IMR-90 (cell line): Measurements from ENCODE around the gene STUM. TPM values are rescaled to one million over a fixed set of nuclear protein-coding genes. Genes with fewer than 3 reads are reported as not detected.

Experiments
- ATAC-seq: fragments of 200-7000 bp; cut with Tn5 transposase; 2 replicates; pipeline ENCODE4 v1.9.1; 2020; ENCODE audit warnings: low read depth, mild to moderate bottlenecking, moderate library complexity
- BruUV-seq: library from RNA; stranded (reverse); fragments of 400-500 nt; replicated peaks from 2 replicates; lab custom pipeline; 2021; lab: Mats Ljungman, UMichigan
- CTCF ChIA-PET: fragments of 300-600 bp; formaldehyde crosslinking; extraction: SDS; loops from one replicate; lab custom pipeline; 2021; ENCODE audit warnings: antibody characterized with exemption; lab: Yijun Ruan, JAX
- POLR2A ChIA-PET: fragments of 300-600 bp; sonication (Branson Sonifier 250); formaldehyde crosslinking; loops from one replicate; lab custom pipeline; 2022; ENCODE audit warnings: antibody characterized with exemption; ENCODE audit not compliant: unreplicated experiment; lab: Charles Lee
- DNase-seq: peaks from one replicate; pipeline ENCODE4 v3.0.0; 2013
- H2AFZ ChIP-seq: replicated peaks from 2 replicates; pipeline ENCODE3; 2013; ENCODE audit warnings: low read length, mild to moderate bottlenecking; ENCODE audit not compliant: poor library complexity
- H2AK5ac ChIP-seq: 2 replicates; pipeline ENCODE4 v1.6.1; 2013; ENCODE audit warnings: low read depth, low read length, inconsistent platforms
- H2AK9ac ChIP-seq: replicated peaks from 2 replicates; pipeline ENCODE3; 2013; ENCODE audit warnings: mild to moderate bottlenecking, low read depth, low read length, moderate library complexity; ENCODE audit not compliant: poor library complexity
- H2BK120ac ChIP-seq: 2 replicates; pipeline ENCODE4 v1.6.1; 2013; ENCODE audit warnings: low read depth, low read length, inconsistent platforms
- H2BK15ac ChIP-seq: 3 replicates; pipeline ENCODE4 v1.6.1; 2013; ENCODE audit warnings: low read depth, low read length, inconsistent platforms
- H2BK20ac ChIP-seq: 2 replicates; pipeline ENCODE4 v1.6.1; 2013; ENCODE audit warnings: low read depth, mild to moderate bottlenecking, inconsistent platforms, low read length, moderate library complexity
- H2BK5ac ChIP-seq: 2 replicates; pipeline ENCODE4 v1.6.1; 2013; ENCODE audit warnings: mild to moderate bottlenecking, low read depth, low read length, inconsistent platforms; ENCODE audit not compliant: poor library complexity, severe bottlenecking
- H3K14ac ChIP-seq: replicated peaks from 2 replicates; pipeline ENCODE4 v1.6.1; 2013; ENCODE audit warnings: low read depth, low read length, inconsistent platforms
- H3K18ac ChIP-seq: 2 replicates; pipeline ENCODE4 v1.6.1; 2013; ENCODE audit warnings: low read depth, low read length, control low read depth
- H3K23ac ChIP-seq: 2 replicates; pipeline ENCODE4 v1.6.1; 2013; ENCODE audit warnings: low read depth, low read length, inconsistent platforms
- H3K27ac ChIP-seq: 2 replicates; pipeline ENCODE4 v1.5.1; 2013; ENCODE audit warnings: mild to moderate bottlenecking, control low read depth, low read length; ENCODE audit not compliant: insufficient read depth
- H3K27me3 ChIP-seq: 2 replicates; pipeline ENCODE4 v1.6.1; 2013; ENCODE audit warnings: low read length; ENCODE audit not compliant: control insufficient read depth, insufficient read depth
- H3K36me3 ChIP-seq: 2 replicates; pipeline ENCODE4 v1.6.1; 2013; ENCODE audit warnings: low read length, mixed read lengths; ENCODE audit not compliant: control insufficient read depth, insufficient read depth
- H3K4ac ChIP-seq: 2 replicates; pipeline ENCODE4 v1.6.1; 2013; ENCODE audit warnings: low read depth, low read length, inconsistent platforms
- H3K4me1 ChIP-seq: 2 replicates; pipeline ENCODE4 v1.6.1; 2013; ENCODE audit warnings: low read length, mixed read lengths; ENCODE audit not compliant: control insufficient read depth, insufficient read depth
- H3K4me2 ChIP-seq: 2 replicates; pipeline ENCODE4 v1.6.1; 2013; ENCODE audit warnings: low read depth, mild to moderate bottlenecking, control low read depth, low read length, moderate library complexity
- H3K4me3 ChIP-seq: 2 replicates; pipeline ENCODE4 v1.5.1; 2013; ENCODE audit warnings: low read depth, mild to moderate bottlenecking, control low read depth, low read length, moderate library complexity; ENCODE audit not compliant: insufficient read depth
- H3K56ac ChIP-seq: 2 replicates; pipeline ENCODE4 v1.6.1; 2013; ENCODE audit warnings: low read length, inconsistent platforms; ENCODE audit not compliant: insufficient read depth; ENCODE audit errors: extremely low read depth
- H3K79me1 ChIP-seq, 2 experiments: 2 replicates each; pipeline ENCODE4 v1.6.1; 2013; ENCODE audit warnings: low read length in 2 of 2, inconsistent platforms in 1 of 2, low read depth in 1 of 2
- H3K9ac ChIP-seq: 2 replicates; pipeline ENCODE4 v1.6.1; 2013; ENCODE audit warnings: low read depth, low read length, control low read depth
- H3K9me1 ChIP-seq: 2 replicates; pipeline ENCODE4 v1.6.1; 2013; ENCODE audit warnings: low read length, inconsistent platforms; ENCODE audit not compliant: insufficient read depth
- H3K9me3 ChIP-seq: 2 replicates; pipeline ENCODE4 v1.6.1; 2013; ENCODE audit warnings: low read length; ENCODE audit not compliant: control insufficient read depth, insufficient read depth
- H4K20me1 ChIP-seq: 2 replicates; pipeline ENCODE4 v1.6.1; 2013; ENCODE audit warnings: low read length, inconsistent platforms; ENCODE audit not compliant: insufficient read depth
- H4K5ac ChIP-seq: 2 replicates; pipeline ENCODE4 v1.6.1; 2013; ENCODE audit warnings: mild to moderate bottlenecking, low read depth, low read length, control low read depth
- H4K8ac ChIP-seq, 2 experiments: 2 replicates each; pipeline ENCODE4 v1.6.1; 2013; ENCODE audit warnings: low read depth in 2 of 2, low read length in 2 of 2, control low read depth in 1 of 2, inconsistent platforms in 1 of 2
- H4K91ac ChIP-seq: 2 replicates; pipeline ENCODE4 v1.6.1; 2013; ENCODE audit warnings: low read depth, low read length, inconsistent platforms; ENCODE audit not compliant: insufficient read depth
- BHLHE40 ChIP-seq: fragments of 150-350 bp; IDR thresholded peaks from 2 replicates; pipeline ENCODE4 v1.6.1; 2016; ENCODE audit warnings: mild to moderate bottlenecking, low read depth, low read length
- CEBPB ChIP-seq: IDR thresholded peaks from 2 replicates; pipeline ENCODE4 v1.6.1; 2012; ENCODE audit warnings: low read depth, low read length, improper control_type of control experiment
- CHD1 ChIP-seq: IDR thresholded peaks from 2 replicates; pipeline ENCODE4 v1.6.1; 2012; ENCODE audit warnings: low read depth, low read length, improper control_type of control experiment
- FOS ChIP-seq: fragments of 150-350 bp; IDR thresholded peaks from 2 replicates; pipeline ENCODE4 v1.6.1; 2016; ENCODE audit warnings: low read depth, low read length
- MAFK ChIP-seq: IDR thresholded peaks from 2 replicates; pipeline ENCODE4 v1.6.1; 2012; ENCODE audit warnings: low read depth, low read length, improper control_type of control experiment
- MAZ ChIP-seq: IDR thresholded peaks from 2 replicates; pipeline ENCODE4 v1.6.1; 2012; ENCODE audit warnings: low read depth, mild to moderate bottlenecking, low read length, improper control_type of control experiment, moderate library complexity, borderline replicate concordance
- MXI1 ChIP-seq: IDR thresholded peaks from 2 replicates; pipeline ENCODE4 v1.6.1; 2012; ENCODE audit warnings: low read depth, mild to moderate bottlenecking, low read length, moderate library complexity, borderline replicate concordance
- NFE2L2 ChIP-seq: fragments of 150-350 bp; IDR thresholded peaks from 2 replicates; pipeline ENCODE4 v1.6.1; 2016; ENCODE audit warnings: low read depth, mild to moderate bottlenecking, low read length
- POLR2A ChIP-seq: IDR thresholded peaks from 2 replicates; pipeline ENCODE4 v1.6.1; 2012; ENCODE audit warnings: mild to moderate bottlenecking, low read depth, low read length
- RAD21 ChIP-seq: IDR thresholded peaks from 2 replicates; pipeline ENCODE4 v1.6.1; 2012; ENCODE audit warnings: low read length, improper control_type of control experiment
- RCOR1 ChIP-seq: IDR thresholded peaks from 2 replicates; pipeline ENCODE4 v1.6.1; 2012; ENCODE audit warnings: mild to moderate bottlenecking, low read length, improper control_type of control experiment; ENCODE audit not compliant: insufficient replicate concordance
- RFX5 ChIP-seq: IDR thresholded peaks from 2 replicates; pipeline ENCODE4 v1.8.0; 2012; ENCODE audit warnings: low read depth, mild to moderate bottlenecking, low read length, moderate library complexity
- SMC3 ChIP-seq: fragments of 150-350 bp; IDR thresholded peaks from 2 replicates; pipeline ENCODE4 v1.6.1; 2016; ENCODE audit warnings: low read depth, mild to moderate bottlenecking, antibody characterized with exemption, low read length, moderate library complexity
- WGBS, 2 experiments: methylation state at CpG; one replicate each; pipeline versions ENCODE4 v1.1.5 to v1.1.7; 2013; ENCODE audit warnings: missing lambda C conversion rate in 2 of 2; ENCODE audit not compliant: insufficient read length in 1 of 2; ENCODE audit errors: extremely low coverage in 2 of 2; 5-methylcytosine and 5-hydroxymethylcytosine counted together
- dilution Hi-C: fragments of 300-500 bp; cut with HindIII; formaldehyde crosslinking; loops from one replicate; pipeline ENCODE4 v1.14.3; 2018; ENCODE audit warnings: low sequenced_read_pairs; ENCODE audit not compliant: unreplicated experiment
- in situ Hi-C: fragments of 300-500 bp; cut with MboI; formaldehyde crosslinking; loops from 3 replicates; pipeline ENCODE4 v1.14.3; 2019; ENCODE audit warnings: low sequenced_read_pairs, inconsistent platforms, mixed read lengths
- intact Hi-C: fragments of 100-400 bp; cut with micrococcal nuclease; formaldehyde crosslinking; loops from 2 replicates; pipeline ENCODE4 v1.10.0; 2022
- polyA plus RNA-seq, 3 experiments: library from polyadenylated mRNA; depleted of rRNA; stranded (reverse); fragments of >200 nt; gene quantifications; 2 replicates each; pipeline ENCODE4 v1.2.3, GENCODE V29; 2012; ENCODE audit warnings: low replicate concordance in 1 of 3
- total RNA-seq: library from RNA; depleted of rRNA; stranded (reverse); fragments of >200 nt; gene quantifications from 2 replicates; pipeline ENCODE4 v1.2.3, GENCODE V29; 2012
- TF ChIP-seq, protein P1 (sequence below): fragments of 150-350 bp; IDR thresholded peaks from 2 replicates; pipeline ENCODE4 v1.6.1; 2016; ENCODE audit warnings: low read depth, mild to moderate bottlenecking, low read length, moderate library complexity, borderline replicate concordance
- TF ChIP-seq, protein P2 (sequence below): conservative IDR thresholded peaks from 2 replicates; pipeline ENCODE4 v1.5.1; 2012; ENCODE audit warnings: mild to moderate bottlenecking, low read depth, low read length, improper control_type of control experiment
- TF ChIP-seq, protein P3 (sequence below): fragments of 150-350 bp; IDR thresholded peaks from 2 replicates; pipeline ENCODE4 v1.6.1; 2017; ENCODE audit warnings: mild to moderate bottlenecking, antibody characterized with exemption, low read length, low read depth

Gene STUM
- total and polyA plus RNA-seq, 2 of the 4 experiments (the other 2 are of a cell fraction) = not detected

DNA sequence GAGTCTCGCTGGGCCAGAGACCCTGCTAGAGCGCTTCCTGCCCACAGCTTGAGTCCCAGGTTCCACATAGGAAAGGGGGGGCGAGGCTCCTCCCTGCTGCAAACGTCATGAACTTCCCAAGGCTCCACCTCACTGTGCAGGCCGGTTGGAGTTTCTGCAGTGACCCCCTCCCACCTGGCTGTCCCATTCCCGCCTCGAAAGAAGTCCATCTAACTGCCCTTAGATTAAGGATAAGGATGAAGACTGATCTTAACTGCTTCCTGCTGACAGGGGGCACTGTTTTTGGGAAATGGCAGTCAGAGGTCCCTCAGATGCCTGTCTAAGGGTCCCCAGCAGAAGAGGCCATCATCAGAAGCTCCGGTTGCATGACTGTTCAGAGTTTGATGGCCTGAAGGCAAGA, 62.7 kb downstream of the STUM start:
- Histone ChIP-seq H2BK5ac (no peak overlapping the region), H3K14ac (no peak overlapping the region), H3K9me3 (no peaks in the 10 kb centered on the region), H2AK5ac (no peak overlapping the region), H3K4me3 (no peak overlapping the region), H3K4me2 (no peak overlapping the region), H2BK15ac (no peak overlapping the region), H2AK9ac (no peak overlapping the region), H3K23ac (no peak overlapping the region), H2BK20ac (no peak overlapping the region), H3K18ac (no peak overlapping the region), H4K5ac (no peak overlapping the region), H4K91ac (no peak overlapping the region), H4K8ac (no peak overlapping the region), H2AFZ (no peak overlapping the region), H3K79me1 (no peaks in the 10 kb centered on the region), H3K56ac (no peak overlapping the region), H3K36me3 (no peaks in the 10 kb centered on the region), H3K9ac (no peak overlapping the region), H4K20me1 (no peaks in the 10 kb centered on the region), H2BK120ac (no peak overlapping the region), H3K4me1 (peaks cover 2% of the 10 kb centered on the region; the same call in 1 of the 2 replicates), H3K27ac (no peak overlapping the region), H3K27me3 (peaks cover 20% of the 10 kb centered on the region), H3K9me1 (no peaks in the 10 kb centered on the region), H3K4ac (no peak overlapping the region)
- no TSS peak for BruUV-seq
- CTCF ChIA-PET = no interaction called here
- DNase-seq (no peak), ATAC-seq (no peak)
- in situ Hi-C loops (no loop called here), dilution Hi-C loops (no loop called here), intact Hi-C loops (no loop called here)
- POLR2A ChIA-PET = no interaction called here
- TF ChIP-seq, protein P1, sequence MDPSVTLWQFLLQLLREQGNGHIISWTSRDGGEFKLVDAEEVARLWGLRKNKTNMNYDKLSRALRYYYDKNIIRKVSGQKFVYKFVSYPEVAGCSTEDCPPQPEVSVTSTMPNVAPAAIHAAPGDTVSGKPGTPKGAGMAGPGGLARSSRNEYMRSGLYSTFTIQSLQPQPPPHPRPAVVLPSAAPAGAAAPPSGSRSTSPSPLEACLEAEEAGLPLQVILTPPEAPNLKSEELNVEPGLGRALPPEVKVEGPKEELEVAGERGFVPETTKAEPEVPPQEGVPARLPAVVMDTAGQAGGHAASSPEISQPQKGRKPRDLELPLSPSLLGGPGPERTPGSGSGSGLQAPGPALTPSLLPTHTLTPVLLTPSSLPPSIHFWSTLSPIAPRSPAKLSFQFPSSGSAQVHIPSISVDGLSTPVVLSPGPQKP = no peak
- TF ChIP-seq CEBPB (no peak), RAD21 (no peak), FOS (no peak), RFX5 (no peak), SMC3 (no peak), CHD1 (no peak), MAZ (no peak), RCOR1 (no peak), MAFK (no peak), BHLHE40 (no peak), POLR2A (no peak), MXI1 (no peak), NFE2L2 (no peak)
- TF ChIP-seq, protein P2, sequence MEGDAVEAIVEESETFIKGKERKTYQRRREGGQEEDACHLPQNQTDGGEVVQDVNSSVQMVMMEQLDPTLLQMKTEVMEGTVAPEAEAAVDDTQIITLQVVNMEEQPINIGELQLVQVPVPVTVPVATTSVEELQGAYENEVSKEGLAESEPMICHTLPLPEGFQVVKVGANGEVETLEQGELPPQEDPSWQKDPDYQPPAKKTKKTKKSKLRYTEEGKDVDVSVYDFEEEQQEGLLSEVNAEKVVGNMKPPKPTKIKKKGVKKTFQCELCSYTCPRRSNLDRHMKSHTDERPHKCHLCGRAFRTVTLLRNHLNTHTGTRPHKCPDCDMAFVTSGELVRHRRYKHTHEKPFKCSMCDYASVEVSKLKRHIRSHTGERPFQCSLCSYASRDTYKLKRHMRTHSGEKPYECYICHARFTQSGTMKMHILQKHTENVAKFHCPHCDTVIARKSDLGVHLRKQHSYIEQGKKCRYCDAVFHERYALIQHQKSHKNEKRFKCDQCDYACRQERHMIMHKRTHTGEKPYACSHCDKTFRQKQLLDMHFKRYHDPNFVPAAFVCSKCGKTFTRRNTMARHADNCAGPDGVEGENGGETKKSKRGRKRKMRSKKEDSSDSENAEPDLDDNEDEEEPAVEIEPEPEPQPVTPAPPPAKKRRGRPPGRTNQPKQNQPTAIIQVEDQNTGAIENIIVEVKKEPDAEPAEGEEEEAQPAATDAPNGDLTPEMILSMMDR = no peak
- TF ChIP-seq, protein P3, sequence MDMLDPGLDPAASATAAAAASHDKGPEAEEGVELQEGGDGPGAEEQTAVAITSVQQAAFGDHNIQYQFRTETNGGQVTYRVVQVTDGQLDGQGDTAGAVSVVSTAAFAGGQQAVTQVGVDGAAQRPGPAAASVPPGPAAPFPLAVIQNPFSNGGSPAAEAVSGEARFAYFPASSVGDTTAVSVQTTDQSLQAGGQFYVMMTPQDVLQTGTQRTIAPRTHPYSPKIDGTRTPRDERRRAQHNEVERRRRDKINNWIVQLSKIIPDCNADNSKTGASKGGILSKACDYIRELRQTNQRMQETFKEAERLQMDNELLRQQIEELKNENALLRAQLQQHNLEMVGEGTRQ = no peak
- 40% methylated on average over 1 of the region's 8 CpGs; no CpG with 5 or more reads in 1 of the 2 experiments for WGBS, 2 experiments
